Gastroesophageal sphincter (tissue), 3 donors: ENCODE data around the gene SUDS3.

ENCODE experiments used
- POLR2A ChIP-seq, 2 donors: fragments of 450-650 bp; IDR thresholded peaks; one replicate each; pipeline ENCODE4 v1.6.1; 2017; ENCODE audit warnings: antibody characterized with exemption in 2 of 2, mild to moderate bottlenecking in 2 of 2, moderate library complexity in 1 of 2
- TF ChIP-seq, protein P1 (sequence below), 4 experiments: fragments of 200-600 bp in 2 of 4; fragments of 450-650 bp in 2 of 4; sonication (generic) in 1 of 4; IDR thresholded peaks; one replicate each; pipeline ENCODE4 v1.5.1; 2017 to 2019; ENCODE audit warnings: antibody characterized with exemption in 4 of 4, mild to moderate bottlenecking in 2 of 4, moderate library complexity in 2 of 4

DNA sequence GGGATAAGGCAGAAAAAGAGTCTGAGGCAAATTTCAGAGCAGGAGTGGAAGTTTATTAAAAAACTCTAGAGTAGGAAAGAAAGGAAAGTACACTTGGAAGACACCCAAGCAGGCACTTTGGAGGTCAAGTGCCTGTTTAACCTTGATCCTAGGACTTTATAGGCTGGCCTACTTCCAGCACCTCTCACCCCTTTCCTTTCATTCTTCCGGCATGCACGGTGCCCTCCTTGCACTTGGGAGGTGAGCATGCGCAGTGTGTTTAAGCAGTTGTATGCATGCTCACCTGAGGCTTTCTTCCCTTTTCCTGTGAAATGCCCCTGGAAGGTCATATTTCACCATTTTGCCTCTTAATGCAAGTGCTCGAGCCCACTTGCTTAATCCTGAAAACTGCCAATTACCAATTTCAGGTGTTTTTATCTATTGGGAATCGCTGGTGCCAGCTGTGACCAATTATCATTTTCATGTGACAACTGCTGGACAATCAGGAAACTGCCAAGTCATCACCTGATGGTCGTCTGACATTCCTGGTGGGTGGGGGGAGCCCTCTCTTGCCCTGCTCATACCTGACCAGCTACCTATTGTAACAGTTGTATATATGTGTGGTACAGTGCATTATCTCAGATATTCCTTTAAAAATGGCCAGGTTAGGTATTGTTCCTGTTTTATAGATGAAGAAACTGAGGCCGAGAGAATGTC lies 53.5 kb downstream of the SUDS3 start:
- TF ChIP-seq POLR2A (IDR thresholded peaks at IDR 0.05) = no peak
- TF ChIP-seq, protein P1, sequence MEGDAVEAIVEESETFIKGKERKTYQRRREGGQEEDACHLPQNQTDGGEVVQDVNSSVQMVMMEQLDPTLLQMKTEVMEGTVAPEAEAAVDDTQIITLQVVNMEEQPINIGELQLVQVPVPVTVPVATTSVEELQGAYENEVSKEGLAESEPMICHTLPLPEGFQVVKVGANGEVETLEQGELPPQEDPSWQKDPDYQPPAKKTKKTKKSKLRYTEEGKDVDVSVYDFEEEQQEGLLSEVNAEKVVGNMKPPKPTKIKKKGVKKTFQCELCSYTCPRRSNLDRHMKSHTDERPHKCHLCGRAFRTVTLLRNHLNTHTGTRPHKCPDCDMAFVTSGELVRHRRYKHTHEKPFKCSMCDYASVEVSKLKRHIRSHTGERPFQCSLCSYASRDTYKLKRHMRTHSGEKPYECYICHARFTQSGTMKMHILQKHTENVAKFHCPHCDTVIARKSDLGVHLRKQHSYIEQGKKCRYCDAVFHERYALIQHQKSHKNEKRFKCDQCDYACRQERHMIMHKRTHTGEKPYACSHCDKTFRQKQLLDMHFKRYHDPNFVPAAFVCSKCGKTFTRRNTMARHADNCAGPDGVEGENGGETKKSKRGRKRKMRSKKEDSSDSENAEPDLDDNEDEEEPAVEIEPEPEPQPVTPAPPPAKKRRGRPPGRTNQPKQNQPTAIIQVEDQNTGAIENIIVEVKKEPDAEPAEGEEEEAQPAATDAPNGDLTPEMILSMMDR (IDR thresholded peaks at IDR 0.05) = no peak
